ENCODE measurements around the gene TBX20.

Gene TBX20, protein sequence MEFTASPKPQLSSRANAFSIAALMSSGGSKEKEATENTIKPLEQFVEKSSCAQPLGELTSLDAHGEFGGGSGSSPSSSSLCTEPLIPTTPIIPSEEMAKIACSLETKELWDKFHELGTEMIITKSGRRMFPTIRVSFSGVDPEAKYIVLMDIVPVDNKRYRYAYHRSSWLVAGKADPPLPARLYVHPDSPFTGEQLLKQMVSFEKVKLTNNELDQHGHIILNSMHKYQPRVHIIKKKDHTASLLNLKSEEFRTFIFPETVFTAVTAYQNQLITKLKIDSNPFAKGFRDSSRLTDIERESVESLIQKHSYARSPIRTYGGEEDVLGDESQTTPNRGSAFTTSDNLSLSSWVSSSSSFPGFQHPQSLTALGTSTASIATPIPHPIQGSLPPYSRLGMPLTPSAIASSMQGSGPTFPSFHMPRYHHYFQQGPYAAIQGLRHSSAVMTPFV

DNA sequence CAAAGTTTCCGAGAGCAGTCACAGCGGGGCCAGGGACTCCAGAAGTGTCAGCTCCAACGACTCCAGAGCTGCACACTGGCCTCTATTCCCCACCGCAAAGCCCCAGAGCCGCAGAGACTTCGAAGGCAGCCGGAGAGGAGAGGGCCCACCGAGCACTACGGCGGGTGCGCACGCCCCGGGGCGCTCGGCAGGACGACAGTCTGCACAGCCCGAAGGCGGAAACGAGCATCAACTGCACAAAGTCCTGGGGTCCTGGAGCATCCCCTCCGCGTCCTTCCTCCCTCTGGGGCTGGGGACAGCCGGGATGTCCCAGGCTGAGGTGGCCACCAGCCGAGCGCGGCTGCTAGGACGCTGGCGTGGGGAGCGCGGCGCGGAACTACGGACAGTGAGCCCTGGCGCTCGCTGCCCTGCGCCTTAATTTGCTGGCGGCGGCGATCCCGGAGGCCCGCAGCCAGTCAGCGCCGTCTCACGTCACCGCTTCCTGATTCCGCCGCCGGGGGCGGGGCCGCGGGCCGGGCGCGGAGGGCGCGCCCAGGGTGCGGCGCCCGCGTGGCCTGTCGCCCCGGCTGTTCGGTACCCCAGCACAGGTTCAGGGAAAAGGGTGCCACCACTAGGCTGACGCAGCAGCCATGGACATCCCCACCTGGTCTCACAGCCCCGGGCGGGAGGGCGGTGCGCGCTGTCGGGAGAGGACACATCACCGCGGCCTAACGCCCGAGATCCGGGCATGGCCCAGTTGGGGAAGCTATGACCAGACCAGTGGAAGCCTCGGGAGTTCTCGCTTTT lies at the start of gene TBX20:
TSS of gene TBX20 (minus strand) at position 391 of the 786 bp plus-strand sequence. CDS start 480 bp downstream, outside the sequence.
- peak; percentile 71 to 75 for ATAC-seq

DNA sequence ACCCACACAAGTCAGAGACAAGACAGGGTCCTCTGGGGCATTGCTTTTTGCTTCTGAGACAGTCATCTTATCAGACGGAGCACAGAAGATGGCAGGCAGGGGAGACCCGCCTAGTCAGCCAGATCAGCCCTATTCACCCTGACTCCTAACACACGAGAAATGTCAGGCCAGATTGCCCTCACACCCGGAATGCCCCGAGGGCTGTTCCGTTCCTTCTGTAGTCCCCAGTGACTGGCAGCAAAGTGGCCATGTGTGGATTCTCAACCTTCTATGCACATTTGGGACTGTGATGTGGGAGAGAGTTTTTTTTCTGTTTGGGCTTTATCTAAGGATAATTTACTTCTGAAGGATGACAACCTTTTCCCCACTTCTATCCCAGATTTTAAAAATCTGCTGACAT lies 35.5 kb upstream of the TBX20 start:
- no peak for ATAC-seq

DNA sequence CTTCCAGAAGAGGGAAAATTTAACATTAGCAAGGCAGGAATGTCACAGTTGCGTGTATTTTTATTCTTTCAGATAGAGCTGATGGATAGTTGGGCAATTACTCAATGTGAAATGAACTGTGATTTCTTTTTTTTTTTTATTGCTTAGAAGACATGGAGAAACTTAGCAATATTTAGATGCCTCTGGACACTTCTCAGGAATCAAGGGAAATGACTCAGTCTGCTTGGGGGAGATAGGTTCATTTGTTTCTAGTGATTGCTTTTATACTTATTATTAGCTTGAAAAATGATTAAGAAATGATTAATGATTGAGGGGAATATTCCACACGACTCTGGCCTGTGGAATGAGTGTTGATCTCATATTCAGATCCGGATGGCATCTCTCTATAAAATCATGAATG lies 33.1 kb upstream of the TBX20 start:
- ATAC-seq = no peak

DNA sequence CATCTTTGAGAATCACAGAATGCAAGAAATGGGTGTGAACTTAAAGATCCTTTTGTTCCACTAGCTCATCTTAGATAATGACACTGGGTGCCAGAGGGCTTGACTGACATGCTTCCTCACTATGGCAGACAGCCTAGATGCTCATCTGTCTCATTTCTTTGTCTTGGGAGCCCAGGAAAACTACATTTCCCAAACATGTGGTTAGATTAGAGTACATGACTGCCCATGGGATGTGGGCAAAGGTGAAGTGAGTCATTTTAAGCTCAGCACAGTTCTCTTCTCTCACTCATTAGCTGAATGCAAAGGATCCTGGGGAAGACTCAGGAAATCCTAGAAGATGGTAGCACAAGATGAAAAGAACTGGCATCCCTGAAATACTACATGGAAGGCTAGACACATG lies 32.5 kb upstream of the TBX20 start:
- ATAC-seq = no peak

DNA sequence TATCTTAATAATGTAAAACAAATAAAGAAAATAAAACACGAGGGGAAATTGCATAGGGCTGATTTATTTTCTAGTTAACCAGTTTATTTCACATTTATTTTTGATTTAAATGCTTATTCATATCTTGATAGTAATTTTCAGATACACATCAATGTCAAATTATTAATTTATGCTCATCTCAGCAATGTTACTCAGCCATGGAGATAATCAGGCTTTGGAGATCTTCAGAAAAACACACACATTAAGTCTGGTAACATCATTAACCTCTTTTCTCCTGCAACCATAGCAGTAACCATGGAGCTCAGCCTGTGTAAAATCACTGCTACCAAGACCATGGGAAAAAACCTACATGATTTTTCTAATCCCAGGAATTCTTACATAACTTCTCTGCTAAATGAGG lies 31.9 kb upstream of the TBX20 start:
- no peak for ATAC-seq

DNA sequence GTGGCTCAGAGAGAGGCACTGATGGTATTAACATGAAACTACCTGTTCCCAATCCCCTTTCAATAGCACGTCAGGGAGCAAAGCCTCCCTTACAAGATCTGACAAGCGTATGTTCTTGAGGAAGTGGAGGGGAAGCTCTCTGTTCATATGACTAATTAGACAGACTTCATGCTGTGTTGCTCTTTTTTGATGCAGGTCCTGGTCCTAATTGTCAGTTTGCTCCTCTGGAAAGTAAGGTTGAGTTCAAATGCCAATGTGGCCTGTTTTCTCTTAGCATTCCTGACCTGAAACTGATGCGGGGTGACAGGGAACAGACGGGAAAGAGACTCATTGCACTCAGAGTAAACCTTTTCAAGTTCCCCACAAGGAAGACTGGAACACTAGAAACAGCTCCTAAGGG lies 27.0 kb upstream of the TBX20 start:
- no peak for ATAC-seq

DNA sequence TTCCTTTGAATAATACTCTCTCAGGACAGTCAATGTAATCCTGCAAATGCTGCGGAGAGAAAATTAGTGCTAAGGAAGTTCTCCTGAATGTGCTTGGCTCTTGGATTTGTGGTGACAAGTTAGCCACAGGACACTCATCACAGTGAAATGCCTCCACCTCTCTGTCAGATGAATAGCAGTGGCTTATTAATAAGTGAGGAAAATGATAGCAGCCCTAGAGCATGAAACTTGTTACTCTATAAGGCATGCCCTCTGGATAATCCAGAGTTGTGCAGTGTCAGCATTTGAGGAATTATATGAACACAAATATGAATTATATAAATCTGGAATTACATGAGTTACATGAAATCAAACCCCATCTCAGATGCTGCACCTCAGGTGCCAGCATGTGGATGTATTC lies 23.5 kb upstream of the TBX20 start:
- no peak for ATAC-seq

DNA sequence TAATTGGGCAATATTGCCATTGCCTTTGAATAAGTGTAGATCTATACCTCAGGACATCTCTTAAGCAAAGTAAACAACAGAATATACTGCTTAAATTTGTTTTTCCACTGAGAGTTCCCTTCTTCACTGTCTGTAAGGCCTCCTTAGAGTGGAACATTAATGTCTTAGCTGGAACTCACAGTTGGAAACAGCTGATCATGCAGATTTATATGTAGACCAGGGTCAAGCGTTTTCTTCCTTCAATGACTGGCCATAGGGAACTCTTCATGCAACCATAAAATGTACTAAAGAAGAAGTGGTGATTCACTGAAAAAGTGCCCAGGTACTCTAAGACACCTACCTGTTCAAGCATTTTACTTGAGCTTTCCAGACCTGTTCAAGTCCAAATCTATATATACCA lies 18.3 kb upstream of the TBX20 start:
- ATAC-seq = no peak

DNA sequence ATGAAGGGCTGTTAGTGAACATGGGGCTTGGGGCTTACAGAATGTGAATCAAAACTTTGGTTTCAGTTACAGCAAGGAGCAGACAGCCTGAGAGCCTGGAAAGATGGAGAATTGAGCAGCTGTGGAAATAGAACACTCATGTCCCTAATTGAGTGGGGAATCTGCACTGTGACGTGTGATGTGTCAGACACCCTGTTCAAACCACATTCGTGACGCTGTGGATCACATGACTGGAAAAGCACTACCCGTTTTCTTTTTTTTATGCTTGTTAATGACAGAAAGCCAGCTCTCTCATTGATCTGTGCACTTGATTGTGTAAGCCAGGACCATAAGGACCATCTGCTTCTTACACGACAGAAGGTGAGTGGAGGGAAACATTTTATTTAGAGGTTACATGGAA lies 15.1 kb upstream of the TBX20 start:
- ATAC-seq = no peak

DNA sequence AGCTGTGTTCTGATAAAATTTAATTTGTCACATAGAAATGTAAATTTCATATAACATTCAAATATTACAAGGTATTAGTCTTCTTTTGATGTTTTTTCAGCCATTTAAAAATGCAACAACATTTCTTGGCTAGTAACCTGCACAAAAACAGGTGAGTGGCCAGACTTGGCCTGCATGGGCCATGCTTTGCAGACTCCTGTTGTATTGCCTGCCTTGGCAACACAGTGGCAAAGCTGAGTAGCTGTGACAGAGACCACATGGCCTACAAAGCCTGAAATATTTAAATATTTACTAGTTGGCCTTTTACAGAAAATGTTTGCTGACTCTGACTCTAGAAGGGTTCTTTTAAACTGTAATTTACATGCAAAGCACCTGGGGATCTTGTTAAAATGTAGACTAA lies 13.5 kb upstream of the TBX20 start:
- no peak for ATAC-seq

DNA sequence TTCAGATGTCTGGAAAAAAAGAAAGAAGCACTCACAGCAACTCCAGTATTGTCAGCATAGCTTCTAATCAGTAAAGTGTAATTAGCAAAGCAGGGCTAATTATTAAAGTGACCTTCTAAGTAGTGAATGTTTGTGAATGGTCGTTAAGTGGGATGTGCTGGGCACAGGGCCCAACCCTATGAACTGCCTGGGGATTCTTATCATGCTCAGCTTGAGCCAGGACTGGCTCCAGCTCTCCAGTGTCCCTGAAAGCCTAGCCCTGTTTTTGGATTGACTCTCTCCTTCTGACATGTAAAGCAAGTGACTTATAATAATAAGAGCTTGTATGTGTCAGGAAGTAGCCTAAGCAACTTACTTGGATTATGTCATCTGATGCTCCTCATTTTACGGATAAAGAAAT lies 9.5 kb upstream of the TBX20 start:
- no peak for ATAC-seq

DNA sequence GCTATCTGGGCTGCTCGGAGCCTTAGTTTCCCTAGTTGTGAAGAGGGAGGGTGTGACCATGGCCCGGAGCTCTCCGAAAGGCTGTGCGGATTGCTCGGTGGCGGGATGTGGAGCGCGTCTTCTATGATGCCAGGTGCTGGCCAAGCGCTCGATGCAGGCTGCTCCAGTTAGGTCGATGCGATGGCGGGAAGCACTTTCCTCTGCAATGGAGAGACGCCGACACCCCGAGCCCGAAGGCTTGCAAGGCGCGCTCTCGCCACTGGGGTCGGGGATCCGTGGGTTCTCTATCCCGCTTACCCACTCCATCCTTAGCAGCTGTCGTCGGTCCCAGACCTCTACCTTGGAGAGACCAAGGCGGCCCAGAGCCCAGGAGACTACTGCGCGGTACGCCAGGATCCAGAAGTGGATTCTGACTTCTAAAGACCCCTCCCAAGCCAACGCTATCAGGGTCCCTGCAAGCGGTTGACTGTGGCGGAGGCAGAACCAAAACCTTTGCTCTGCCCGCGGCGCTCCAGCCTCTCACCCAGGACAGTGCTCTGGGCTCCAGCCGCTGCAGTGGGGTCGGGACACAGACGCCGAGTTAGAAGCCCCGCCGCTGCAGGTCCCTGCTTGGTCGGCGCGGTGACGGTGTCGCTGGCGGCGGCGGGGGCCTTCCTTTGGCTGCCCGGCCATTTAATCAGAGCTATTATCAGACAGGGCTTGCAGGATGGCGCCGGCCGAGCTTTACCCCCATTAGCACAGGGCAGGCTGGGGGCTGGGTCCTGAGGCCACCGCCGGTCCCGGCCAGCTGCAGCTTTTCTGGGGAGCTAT lies 7.8 kb upstream of the TBX20 start:
- ATAC-seq = no peak

DNA sequence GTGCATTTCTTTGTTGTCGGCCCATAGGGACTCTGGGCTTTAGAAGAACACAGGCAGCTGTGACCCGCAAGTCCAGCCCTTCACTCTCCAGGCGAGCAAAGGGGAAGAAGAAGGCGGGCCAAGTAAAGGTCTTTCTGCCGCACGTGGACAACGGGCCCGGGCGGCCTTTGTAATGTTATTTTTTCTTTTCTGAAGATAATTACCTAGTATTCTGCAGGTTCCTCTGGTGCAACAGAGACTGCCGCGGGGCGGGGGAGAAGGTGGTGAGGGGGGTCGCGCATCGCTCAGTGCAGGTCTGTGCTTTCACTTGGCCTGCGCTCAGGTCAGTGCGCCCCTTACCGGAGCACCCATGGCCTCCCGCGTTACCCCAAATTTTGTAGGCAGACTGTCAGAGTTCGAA lies 7.1 kb upstream of the TBX20 start:
- ATAC-seq = no peak

DNA sequence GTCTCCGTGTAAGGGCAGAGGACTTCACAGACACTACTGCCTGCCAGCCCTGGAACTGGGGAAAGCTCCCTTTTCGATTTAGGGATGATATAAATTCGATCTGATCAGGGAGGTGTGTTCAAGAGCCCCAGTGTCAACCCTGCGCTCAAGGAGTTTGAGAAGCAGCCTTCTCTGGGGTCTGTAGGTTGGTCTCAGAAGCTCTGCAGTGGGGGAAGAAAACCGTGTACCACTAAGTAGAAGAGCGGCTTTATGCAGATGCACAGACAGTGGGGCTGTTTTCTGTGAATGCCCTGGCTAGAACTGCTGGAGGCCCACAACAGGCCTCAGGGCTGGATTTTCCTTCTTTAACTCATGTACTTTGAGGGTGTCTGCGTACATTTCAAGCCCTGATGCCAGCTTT lies 6.3 kb upstream of the TBX20 start:
- ATAC-seq = no peak

DNA sequence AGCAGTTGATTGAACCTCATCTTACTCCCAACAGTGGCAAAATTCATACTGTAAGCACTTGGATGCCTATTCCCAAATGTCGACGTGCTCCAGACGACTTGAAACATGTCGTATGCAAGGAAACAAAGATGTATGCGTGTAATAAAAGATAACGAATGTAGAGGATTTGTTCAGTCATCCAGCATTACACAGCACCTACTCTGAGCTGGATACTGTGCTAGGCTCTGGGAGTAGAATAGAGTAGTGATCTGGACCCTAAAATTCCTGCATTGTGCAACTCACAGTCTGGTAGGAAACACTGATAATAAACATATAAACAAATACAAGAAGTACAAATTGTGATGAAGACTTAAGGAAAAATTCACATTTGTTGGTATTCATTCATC lies 5.6 kb upstream of the TBX20 start:
- ATAC-seq = no peak

DNA sequence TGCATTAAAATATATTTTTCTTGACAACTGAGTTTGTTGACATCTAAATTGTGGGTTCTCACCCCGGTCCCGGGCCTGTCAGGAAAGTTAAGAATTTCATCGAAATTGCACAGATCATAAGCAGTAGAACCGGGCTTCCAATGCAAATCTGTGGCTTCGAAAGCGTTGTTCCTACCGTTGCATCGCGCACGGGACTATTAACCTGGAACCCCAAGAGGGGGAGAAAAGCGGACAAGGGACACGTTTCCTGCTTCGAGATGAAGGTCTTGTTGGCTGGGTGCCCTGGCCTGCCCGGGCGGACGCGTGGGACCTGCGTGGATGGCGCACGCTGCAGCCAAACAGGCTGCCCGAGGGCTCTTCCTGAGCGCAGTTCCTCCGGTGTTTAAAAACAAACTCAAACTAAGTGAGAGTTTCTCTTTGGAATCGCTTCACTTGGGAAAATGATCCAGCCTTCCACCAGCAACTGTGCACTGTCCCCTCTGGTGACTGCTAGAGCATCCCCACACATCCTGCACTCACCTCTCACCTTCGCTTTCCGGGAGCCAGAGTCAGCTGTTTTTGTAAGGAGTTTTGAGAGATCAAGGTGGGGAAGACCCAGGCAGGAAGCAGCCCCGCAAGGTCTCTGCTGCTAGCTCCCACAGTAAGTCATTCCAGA lies 5.1 kb upstream of the TBX20 start:
- ATAC-seq = no peak

DNA sequence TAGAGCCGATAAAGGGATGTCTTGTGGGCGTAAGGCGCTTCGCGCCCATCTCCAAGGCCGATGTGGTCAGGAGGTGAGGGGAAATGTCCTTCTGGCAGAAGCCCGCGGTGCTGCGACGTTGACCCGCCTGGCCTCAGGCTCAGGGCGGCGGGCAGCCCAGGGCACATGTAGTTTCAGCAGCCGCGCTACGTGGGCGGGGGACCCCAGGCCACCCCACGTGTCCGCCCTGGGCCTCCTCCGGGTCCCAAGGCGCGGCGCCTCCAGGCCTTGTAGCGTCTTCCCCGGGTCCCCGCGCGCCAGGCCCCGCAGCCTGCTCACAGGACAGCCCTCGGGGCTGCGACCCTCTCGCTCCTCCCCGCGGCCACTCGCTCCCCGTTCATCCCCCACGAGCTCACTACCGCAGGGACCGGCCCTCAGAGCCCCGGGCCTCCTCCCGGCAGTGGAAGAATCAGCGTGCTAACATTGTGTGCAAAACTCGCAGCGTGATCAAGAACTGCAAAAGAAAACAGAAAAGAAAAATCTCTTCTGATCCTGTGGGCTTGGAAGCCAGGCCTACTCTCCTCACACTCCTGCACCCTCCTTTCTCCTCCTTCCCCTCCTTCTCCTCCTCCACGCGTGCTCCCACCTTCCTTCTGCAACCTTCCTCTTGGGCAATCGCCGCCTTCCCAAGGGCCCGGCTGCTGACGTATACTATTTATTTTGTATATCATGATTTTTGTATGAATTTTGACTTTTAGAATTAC lies 4.4 kb upstream of the TBX20 start:
- no peak for ATAC-seq

DNA sequence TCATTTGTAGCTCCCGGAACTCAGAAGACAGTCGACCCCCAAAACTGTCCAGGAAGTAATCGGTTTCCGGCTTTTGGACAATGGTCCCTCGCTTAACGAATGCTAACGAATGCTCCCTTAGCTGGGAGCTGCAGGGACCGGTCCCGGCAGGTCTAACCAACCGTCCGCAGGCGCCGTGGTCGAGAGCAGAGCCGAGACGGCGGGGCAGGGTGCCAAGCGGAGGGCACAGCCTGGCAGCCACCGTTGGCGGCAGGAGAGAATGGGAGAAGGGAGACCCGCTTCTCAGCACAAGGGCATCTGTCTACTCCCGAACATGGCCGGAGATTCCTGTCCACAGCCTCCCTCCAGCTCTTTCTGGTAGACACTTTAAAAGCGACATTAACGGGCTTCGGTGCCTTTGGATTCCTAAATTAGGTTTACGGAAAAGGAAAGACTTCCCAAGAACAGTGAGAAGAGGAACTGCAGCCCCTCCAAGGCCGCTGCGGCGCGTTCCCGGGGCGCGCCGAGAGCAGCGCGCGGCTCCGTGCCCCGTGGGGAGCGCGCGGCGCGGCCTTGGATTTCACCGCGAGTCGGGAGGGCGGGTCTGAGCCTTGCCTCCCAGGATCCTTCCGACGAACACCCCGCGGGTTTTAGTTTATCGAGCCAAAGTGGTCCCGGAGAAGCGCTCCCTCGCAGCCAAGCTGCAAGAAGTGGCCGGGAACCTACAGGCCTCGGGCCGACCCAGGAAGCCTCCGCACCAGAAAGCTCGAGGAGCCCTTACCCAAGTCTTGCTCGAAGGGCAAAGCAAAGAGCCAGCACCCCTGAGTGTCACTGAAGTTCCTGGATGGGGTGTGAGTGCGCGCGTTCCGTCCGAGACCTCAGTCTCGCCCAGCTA lies 3.6 kb upstream of the TBX20 start:
- no peak for ATAC-seq

DNA sequence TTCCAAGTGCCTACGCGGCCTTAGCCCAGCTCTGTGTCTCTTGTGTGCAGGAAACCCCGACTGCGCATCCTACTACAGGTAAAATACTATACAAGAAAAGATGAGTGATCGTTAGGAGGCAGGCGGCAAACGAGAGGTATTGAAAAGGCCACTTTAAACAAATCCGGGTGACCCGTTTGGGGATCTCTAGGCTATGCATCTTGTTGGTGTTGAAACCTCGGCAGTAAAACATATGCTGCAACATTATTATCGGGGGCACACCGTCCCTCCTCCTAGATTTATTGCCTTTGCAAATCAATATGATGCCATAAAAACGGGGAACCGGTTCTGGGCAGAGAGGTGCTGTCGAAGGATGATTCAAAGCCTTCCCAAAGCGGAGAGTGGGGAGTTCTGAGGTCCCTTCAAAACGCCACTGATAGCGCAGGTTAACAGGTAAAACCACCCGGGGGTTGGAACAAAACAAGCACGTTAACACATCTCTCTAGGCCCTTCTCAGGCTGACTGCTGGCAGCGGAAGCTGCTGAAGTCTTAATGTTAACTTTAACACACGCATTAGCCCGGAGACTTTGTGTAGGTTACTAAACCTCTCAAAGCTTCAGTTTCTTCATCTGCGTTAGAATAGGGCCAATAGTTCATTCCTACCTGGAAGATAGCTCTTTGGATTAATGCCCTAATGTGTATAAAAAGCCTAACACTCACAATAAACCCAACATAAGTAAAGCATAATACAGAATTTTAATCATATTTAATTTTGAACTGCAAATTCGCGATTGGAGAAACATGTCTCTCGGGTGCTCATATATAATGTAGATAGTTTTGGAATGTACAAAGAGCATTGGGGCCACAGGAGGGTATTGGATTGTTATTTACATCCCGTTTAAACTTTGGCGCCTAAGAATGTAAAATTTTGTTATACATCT lies 2.6 kb upstream of the TBX20 start:
- ATAC-seq = no peak
